ENCODE measurements around the gene TRIM17. TPM values are rescaled to one million over a fixed set of nuclear protein-coding genes. Genes with fewer than 3 reads are reported as not detected.

TRIM17 gene
- total and polyA plus RNA-seq, 2 of the 8 experiments (the other 6 are each of a cell fraction or from before 2014, with no cell fraction given) = 1.1 to 2.2 TPM

- Histone ChIP-seq H3K27ac (ENCODE audit: low read depth, low read length) (no peak overlapping the region), H3K56ac (replicated peaks; ENCODE audit: insufficient read length, low read depth, low read length) (no peak overlapping the region), H3K23me2 (ENCODE audit: low read depth, low read length) (peaks cover 2% of the 10 kb centered on the region; the same call in 1 of the 2 replicates), H3K14ac (ENCODE audit: insufficient read length) (no peak overlapping the region), H2BK20ac (ENCODE audit: low read length) (no peak overlapping the region), H3K4me2 (ENCODE audit: insufficient read depth in 1 of 2, low read depth in 2 of 2, low read length in 2 of 2) (no peak overlapping the region), H3K4ac (replicated peaks; ENCODE audit: insufficient read length, low read depth, low read length) (no peak overlapping the region), H3K36me3 (ENCODE audit: control insufficient read depth in 2 of 4, insufficient read depth in 4 of 4, low read length in 3 of 4) (peaks cover 0 to 2% (median 0%) of the 10 kb centered on the region in 4 experiments; a peak in 1 of 8 replicates), H3K9me3 (ENCODE audit: insufficient read depth in 2 of 2, low read depth in 1 of 2, low read length in 1 of 2) (no peaks in the 10 kb centered on the region), H4K91ac (replicated peaks; ENCODE audit: insufficient read length, low read length) (no peak overlapping the region), H2BK12ac (ENCODE audit: low read depth, low read length) (no peak overlapping the region), H3K4me3 (ENCODE audit: extremely low read depth in 1 of 4, insufficient read depth in 2 of 4, low read depth in 3 of 4, low read length in 4 of 4) (no peak overlapping the region), H3K79me2 (ENCODE audit: control insufficient read depth in 1 of 2, insufficient read depth in 2 of 2, low read length in 2 of 2) (peaks cover 0 to 19% of the 10 kb centered on the region in 2 experiments; a peak in 2 of 4 replicates), H2AK5ac (ENCODE audit: low read depth, low read length) (no peak overlapping the region), H2BK5ac (ENCODE audit: low read depth, low read length) (no peak overlapping the region), H4K5ac (ENCODE audit: insufficient read length, low read depth, low read length) (no peak overlapping the region), H3K4me1 (replicated peaks in 1 of 4; ENCODE audit: control insufficient read depth in 3 of 4, insufficient read depth in 4 of 4, low read length in 3 of 4) (peaks cover 0 to 2% (median 0%) of the 10 kb centered on the region in 4 experiments; a peak in 1 of 7 replicates), H3K79me1 (ENCODE audit: low read depth, low read length) (0 out of 2 replicates have a peak, but pooled peaks cover 2% of the 10 kb centered on the region), H4K20me1 (replicated peaks in 1 of 2; ENCODE audit: control insufficient read depth in 1 of 2, insufficient read depth in 2 of 2, low read length in 2 of 2) (peaks cover 0 to 15% of the 10 kb centered on the region in 2 experiments), H3K9ac (replicated peaks in 1 of 4; ENCODE audit: extremely low read depth in 1 of 4, low read depth in 3 of 4, low read length in 3 of 4) (no peak overlapping the region), H3K18ac (ENCODE audit: extremely low read depth, low read length) (no peak overlapping the region), H2BK120ac (replicated peaks; ENCODE audit: low read depth, low read length) (no peak overlapping the region), H3K27me3 (replicated peaks in 1 of 4; ENCODE audit: control insufficient read depth in 3 of 4, extremely low read depth in 1 of 4, insufficient read depth in 3 of 4, low read length in 3 of 4) (peaks cover 0 to 15% (median 3%) of the 10 kb centered on the region in 4 experiments; a peak in 5 of 7 replicates), H3K23ac (ENCODE audit: insufficient read length) (no peak overlapping the region), H4K8ac (ENCODE audit: extremely low read depth, insufficient read depth, low read length) (no peak overlapping the region; the same call in 1 of the 2 replicates), H2BK15ac (ENCODE audit: low read length) (no peak overlapping the region), H2AFZ (ENCODE audit: low read length) (no peak overlapping the region)
- DNase-seq (ENCODE audit: low read depth in 1 of 2, low spot score in 2 of 2) (peak in 1 of 2 experiments; percentile 45), FAIRE-seq (no peak)
- POLR2A ChIA-PET (ENCODE audit: partially characterized antibody) = interaction anchor here (0.8 to 5.0 kb wide), 9 partner anchors 9 to 62 kb away, joined by 3 to 24 read pairs (median 3); no protein-coding TSS in a partner anchor
- CTCF ChIA-PET (ENCODE audit: partially characterized antibody) = interaction anchor here (0.7 to 1.2 kb wide), 5 partner anchors 13 to 58 kb away, joined by 3 to 4 read pairs (median 3); no protein-coding TSS in a partner anchor
- TF ChIP-seq POLR2AphosphoS5 (IDR thresholded peaks at IDR 0.05; ENCODE audit: low read depth, low read length) = peak; percentile 33; the same call in 1 of the 2 replicates
- TF ChIP-seq ASH2L (IDR thresholded peaks at IDR 0.05; ENCODE audit: low read length) = no peak
- TF ChIP-seq RXRA (IDR thresholded peaks at IDR 0.05; ENCODE audit: insufficient read depth, low read depth, low read length) = peak; percentile 88; the same call in 1 of the 2 replicates
- WGBS, 2 experiments (ENCODE audit: extremely low coverage in 1 of 2, insufficient coverage in 1 of 2, insufficient read length in 1 of 2, insufficient replicate concordance in 2 of 2, low coverage in 1 of 2, low lambda C conversion rate in 2 of 2, missing lambda C conversion rate in 1 of 2) = 87% methylated on average over 10 of the region's 10 CpGs; no CpG with 5 or more reads in 1 of the 2 experiments
Observed at GRCh38 chr1:228452194-228453021, 35.7 kb upstream of the TRIM17 start.
